Measurements from ENCODE around the gene PLEKHO2.

Gene PLEKHO2

DNA sequence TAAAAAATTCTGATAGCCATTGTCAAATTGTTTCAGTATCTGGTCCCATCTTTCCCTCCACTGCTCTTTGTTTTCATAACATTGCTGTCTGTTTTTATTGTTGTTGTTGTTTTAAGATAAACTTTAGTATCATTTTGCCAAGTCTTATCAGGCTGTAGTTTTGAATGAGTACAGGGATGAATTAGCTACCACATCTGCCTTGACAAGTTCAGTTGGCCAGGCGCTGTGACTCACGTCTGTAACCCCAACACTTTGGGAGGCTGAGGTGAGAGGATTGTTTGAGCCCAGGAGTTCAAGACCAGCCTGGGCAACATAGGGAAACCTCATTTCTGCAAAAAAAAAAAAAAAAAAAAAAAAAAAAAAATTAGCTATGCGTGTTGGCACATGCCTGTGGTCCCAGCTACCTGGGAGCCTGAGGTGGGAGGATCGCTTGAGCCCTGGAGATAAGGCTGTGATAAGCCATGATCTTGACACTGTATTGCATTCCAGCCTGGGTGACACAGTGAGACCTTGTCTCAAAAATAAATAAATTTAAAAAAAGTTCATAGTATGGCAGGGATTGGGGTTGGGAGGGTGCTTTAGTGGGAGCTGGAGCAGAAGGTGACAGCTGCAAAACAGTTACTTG, 61.7 kb downstream of the PLEKHO2 start:
- Histone ChIP-seq H3K4me3 (ENCODE audit: severe bottlenecking) (no peak overlapping the region), H3K4me1 (ENCODE audit: insufficient read depth, poor library complexity, severe bottlenecking) (no peaks in the 10 kb centered on the region), H3K27me3 (ENCODE audit: insufficient read depth, poor library complexity, severe bottlenecking) (no peaks in the 10 kb centered on the region), H3K9me3 (ENCODE audit: severe bottlenecking) (peaks cover 4% of the 10 kb centered on the region), H3K36me3 (ENCODE audit: low read depth) (no peaks in the 10 kb centered on the region), H3K27ac (ENCODE audit: poor library complexity, severe bottlenecking) (no peak overlapping the region)
- no peak for DNase-seq (ENCODE audit: low spot score)
- TF ChIP-seq, protein P1, sequence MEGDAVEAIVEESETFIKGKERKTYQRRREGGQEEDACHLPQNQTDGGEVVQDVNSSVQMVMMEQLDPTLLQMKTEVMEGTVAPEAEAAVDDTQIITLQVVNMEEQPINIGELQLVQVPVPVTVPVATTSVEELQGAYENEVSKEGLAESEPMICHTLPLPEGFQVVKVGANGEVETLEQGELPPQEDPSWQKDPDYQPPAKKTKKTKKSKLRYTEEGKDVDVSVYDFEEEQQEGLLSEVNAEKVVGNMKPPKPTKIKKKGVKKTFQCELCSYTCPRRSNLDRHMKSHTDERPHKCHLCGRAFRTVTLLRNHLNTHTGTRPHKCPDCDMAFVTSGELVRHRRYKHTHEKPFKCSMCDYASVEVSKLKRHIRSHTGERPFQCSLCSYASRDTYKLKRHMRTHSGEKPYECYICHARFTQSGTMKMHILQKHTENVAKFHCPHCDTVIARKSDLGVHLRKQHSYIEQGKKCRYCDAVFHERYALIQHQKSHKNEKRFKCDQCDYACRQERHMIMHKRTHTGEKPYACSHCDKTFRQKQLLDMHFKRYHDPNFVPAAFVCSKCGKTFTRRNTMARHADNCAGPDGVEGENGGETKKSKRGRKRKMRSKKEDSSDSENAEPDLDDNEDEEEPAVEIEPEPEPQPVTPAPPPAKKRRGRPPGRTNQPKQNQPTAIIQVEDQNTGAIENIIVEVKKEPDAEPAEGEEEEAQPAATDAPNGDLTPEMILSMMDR (IDR thresholded peaks at IDR 0.05; ENCODE audit: poor library complexity, severe bottlenecking), result no peak
- ATAC-seq (ENCODE audit: low read depth), result no peak

DNA sequence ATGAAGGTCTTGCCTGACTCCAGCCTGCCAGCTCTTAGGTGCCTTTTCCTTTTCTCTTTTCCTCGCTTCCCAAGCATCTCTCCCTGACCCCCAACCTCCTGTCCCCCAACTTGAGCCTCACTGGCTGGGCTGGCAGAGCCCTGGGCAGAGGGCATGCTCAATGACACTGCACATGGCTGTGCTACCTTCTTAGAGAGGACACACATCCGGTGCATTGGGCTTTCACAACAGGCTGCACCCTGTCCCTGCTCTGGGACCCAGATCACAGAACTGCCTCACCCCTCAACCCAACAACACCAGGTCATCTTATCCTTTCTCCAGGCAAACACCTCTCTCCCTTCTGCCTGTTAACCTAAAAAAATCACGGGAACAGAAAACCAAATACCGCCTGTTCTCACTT, 62.5 kb downstream of the PLEKHO2 start:
- no peaks in the 10 kb centered on the region for H3K36me3 ChIP-seq (ENCODE audit: low read depth)
- H3K4me1 ChIP-seq (ENCODE audit: insufficient read depth, poor library complexity, severe bottlenecking), result no peaks in the 10 kb centered on the region
- DNase-seq (ENCODE audit: low spot score) (no peak), ATAC-seq (ENCODE audit: low read depth) (no peak)
- H3K27ac ChIP-seq (ENCODE audit: poor library complexity, severe bottlenecking), result no peak overlapping the region
- H3K27me3 ChIP-seq (ENCODE audit: insufficient read depth, poor library complexity, severe bottlenecking), result no peaks in the 10 kb centered on the region
- no peak overlapping the region for H3K4me3 ChIP-seq (ENCODE audit: severe bottlenecking)
- peaks cover 4% of the 10 kb centered on the region for H3K9me3 ChIP-seq (ENCODE audit: severe bottlenecking)
- TF ChIP-seq, protein P1 (IDR thresholded peaks at IDR 0.05; ENCODE audit: poor library complexity, severe bottlenecking), result no peak

DNA sequence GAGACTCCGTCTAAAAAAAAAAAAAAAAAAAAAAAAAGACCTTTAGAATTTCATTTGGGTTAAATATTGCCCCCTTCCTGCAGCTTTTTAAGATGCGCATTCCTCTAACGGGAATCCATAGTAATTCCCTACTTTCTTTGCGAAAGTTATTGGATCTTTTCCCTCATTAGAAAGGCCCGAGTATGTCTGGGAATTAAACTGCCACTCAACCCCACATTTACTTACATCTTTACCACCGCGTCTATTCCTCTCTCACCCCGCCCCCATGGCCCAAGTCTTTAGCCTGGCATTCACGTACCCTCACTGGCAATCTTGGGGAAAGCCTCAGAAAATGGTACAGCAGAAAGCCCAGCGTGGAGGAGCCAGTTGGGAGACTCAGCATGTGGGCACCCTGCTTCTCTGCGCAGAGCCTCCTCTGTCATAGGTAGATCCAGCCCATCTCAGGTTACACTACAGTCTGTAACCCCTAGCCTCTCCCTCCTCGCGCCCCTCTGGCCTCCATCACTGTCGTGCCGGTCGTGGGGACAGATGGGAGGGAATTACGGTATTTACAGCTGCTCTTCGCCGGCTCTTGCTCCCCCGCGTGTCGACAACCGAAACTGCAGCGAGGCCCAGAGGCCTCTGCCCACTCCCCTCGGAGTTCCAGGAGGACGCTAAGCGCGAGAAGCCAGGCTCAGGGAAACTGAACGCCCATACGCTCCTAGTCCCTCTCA, 63.6 kb downstream of the PLEKHO2 start:
- TF ChIP-seq, protein P1 (IDR thresholded peaks at IDR 0.05; ENCODE audit: poor library complexity, severe bottlenecking), result peak; percentile 70
- H3K4me1 ChIP-seq (ENCODE audit: insufficient read depth, poor library complexity, severe bottlenecking), result no peaks in the 10 kb centered on the region
- H3K36me3 ChIP-seq (ENCODE audit: low read depth), result no peaks in the 10 kb centered on the region
- H3K9me3 ChIP-seq (ENCODE audit: severe bottlenecking), result peaks cover 4% of the 10 kb centered on the region
- H3K27me3 ChIP-seq (ENCODE audit: insufficient read depth, poor library complexity, severe bottlenecking), result no peaks in the 10 kb centered on the region
- no peak overlapping the region for H3K4me3 ChIP-seq (ENCODE audit: severe bottlenecking)
- no peak overlapping the region for H3K27ac ChIP-seq (ENCODE audit: poor library complexity, severe bottlenecking)
- DNase-seq (ENCODE audit: low spot score) (no peak), ATAC-seq (ENCODE audit: low read depth) (peak; percentile 74)

DNA sequence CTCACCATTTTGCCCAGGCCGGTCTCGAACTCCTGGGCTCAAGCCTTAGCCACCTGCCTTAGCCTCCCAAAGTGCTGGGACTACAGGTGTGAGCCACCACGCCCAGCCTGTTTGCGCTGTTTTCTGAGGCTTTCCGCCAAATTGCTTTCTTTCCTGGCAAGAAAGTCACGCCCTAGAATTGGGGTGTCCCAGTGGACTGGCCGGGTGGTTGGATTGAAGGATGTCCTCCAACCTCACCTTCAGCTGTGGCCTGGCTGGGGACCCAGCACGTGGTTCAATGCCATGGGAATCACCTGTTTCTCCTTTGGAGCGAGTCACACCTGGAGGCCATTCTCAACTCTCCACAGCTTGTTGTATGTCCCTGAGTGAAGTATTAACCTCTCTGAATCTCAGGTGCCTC, 64.2 kb downstream of the PLEKHO2 start:
- DNase-seq (ENCODE audit: low spot score) (no peak), ATAC-seq (ENCODE audit: low read depth) (no peak)
- Histone ChIP-seq H3K36me3 (ENCODE audit: low read depth) (no peaks in the 10 kb centered on the region), H3K9me3 (ENCODE audit: severe bottlenecking) (peaks cover 3% of the 10 kb centered on the region), H3K4me3 (ENCODE audit: severe bottlenecking) (no peak overlapping the region), H3K27me3 (ENCODE audit: insufficient read depth, poor library complexity, severe bottlenecking) (no peaks in the 10 kb centered on the region), H3K27ac (ENCODE audit: poor library complexity, severe bottlenecking) (no peak overlapping the region), H3K4me1 (ENCODE audit: insufficient read depth, poor library complexity, severe bottlenecking) (no peaks in the 10 kb centered on the region)
- TF ChIP-seq, protein P1 (IDR thresholded peaks at IDR 0.05; ENCODE audit: poor library complexity, severe bottlenecking), result no peak

DNA sequence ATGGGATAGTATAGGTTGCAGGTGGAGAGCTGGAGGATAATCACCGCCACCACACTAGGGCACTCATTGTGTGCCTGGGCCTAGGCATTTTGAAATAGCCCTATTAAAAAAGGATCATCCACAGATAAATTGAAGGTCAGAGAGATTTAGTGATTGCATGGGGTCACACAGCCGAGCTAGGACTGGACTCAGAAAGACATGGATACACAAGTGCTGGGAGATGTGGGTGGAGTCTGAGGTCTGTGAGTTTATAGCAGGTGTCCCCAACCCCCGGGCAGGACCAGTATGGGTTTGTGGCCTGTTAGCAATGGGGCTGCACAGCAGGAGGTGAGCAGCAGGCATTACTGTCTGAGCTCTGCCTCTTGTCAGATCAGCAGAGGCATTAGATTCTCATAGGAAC, 64.7 kb downstream of the PLEKHO2 start:
- Histone ChIP-seq H3K27ac (ENCODE audit: poor library complexity, severe bottlenecking) (no peak overlapping the region), H3K27me3 (ENCODE audit: insufficient read depth, poor library complexity, severe bottlenecking) (no peaks in the 10 kb centered on the region), H3K36me3 (ENCODE audit: low read depth) (no peaks in the 10 kb centered on the region), H3K4me3 (ENCODE audit: severe bottlenecking) (no peak overlapping the region), H3K4me1 (ENCODE audit: insufficient read depth, poor library complexity, severe bottlenecking) (no peaks in the 10 kb centered on the region), H3K9me3 (ENCODE audit: severe bottlenecking) (no peaks in the 10 kb centered on the region)
- no peak for DNase-seq (ENCODE audit: low spot score)
- TF ChIP-seq, protein P1 (IDR thresholded peaks at IDR 0.05; ENCODE audit: poor library complexity, severe bottlenecking), result no peak
- ATAC-seq (ENCODE audit: low read depth), result no peak
